HFFc6 (cell line): ENCODE results near the gene PPIC. TPM values are rescaled to one million over a fixed set of nuclear protein-coding genes. Genes with fewer than 3 reads are reported as not detected.
A peak's percentile ranks its signal among the peaks of the same experiment; 100 is the strongest.

Source experiments
- DNase-seq: peaks from one replicate; pipeline ENCODE4 v3.0.0-alpha.2; 2018
- H3K27ac Mint-ChIP-seq: 2 replicates; pipeline ENCODE4 v1.8.0; 2020; ENCODE audit warnings: mild to moderate bottlenecking, mixed read lengths
- H3K27me3 Mint-ChIP-seq: 2 replicates; pipeline ENCODE4 v1.8.0; 2021; ENCODE audit warnings: mild to moderate bottlenecking, moderate library complexity, mixed read lengths; ENCODE audit not compliant: insufficient read depth
- H3K36me3 Mint-ChIP-seq: 2 replicates; pipeline ENCODE4 v1.8.0; 2021; ENCODE audit warnings: low read depth, mixed read lengths
- H3K4me1 Mint-ChIP-seq: 2 replicates; pipeline ENCODE4 v1.8.0; 2020; ENCODE audit warnings: low read depth, mixed read lengths
- H3K4me3 Mint-ChIP-seq: 2 replicates; pipeline ENCODE4 v1.8.0; 2020; ENCODE audit warnings: mild to moderate bottlenecking, moderate library complexity, mixed read lengths
- H3K9me3 Mint-ChIP-seq: 2 replicates; pipeline ENCODE4 v1.8.0; 2020; ENCODE audit warnings: mild to moderate bottlenecking, mixed read lengths
- CTCF ChIP-seq: fragments of 200-600 bp; sonication (generic); IDR thresholded peaks from 2 replicates; pipeline ENCODE4 v1.5.0; 2021; ENCODE audit warnings: antibody characterized with exemption, mild to moderate bottlenecking
- long read RNA-seq: library from polyadenylated mRNA; unstranded; transcript quantifications from one replicate; pipeline ENCODE4 v2.0.0, GENCODE V29; 2019
- total RNA-seq, 6 experiments: library from RNA; stranded (reverse); fragmentation: NEBNext Ultra II Directional; extraction: Animal tissue kit (Norgen Biotek cat#: 25700); gene quantifications; 2 replicates in 1 of 6; 3 replicates in 5 of 6; pipeline ENCODE4 v1.2.3, GENCODE V29; 2021

PPIC gene
- total RNA-seq = 10 to 100 TPM; 44.0 to 70.2 (median 49.7) TPM
- long read RNA-seq, transcript PPIC-201 (5 exons, 1,380 nt) = major isoform, 180 of 192 reads
- long read RNA-seq, partial matches to known transcripts = 8 of 192 reads
- long read RNA-seq, other reads (novel, unspliced or antisense) = 1 of 192 reads

GRCh38 chr5:123036391-123037103, at the start of gene PPIC:
Gene PPIC (minus strand): TSS chr5:123036725. CDS start chr5:123036625, 100 bp downstream.
- no peaks in the 10 kb centered on the region for H3K36me3 Mint-ChIP-seq
- peak within 1 kb of the TSS; percentile 81 for H3K27ac Mint-ChIP-seq
- no peaks in the 10 kb centered on the region for H3K9me3 Mint-ChIP-seq
- TF ChIP-seq CTCF = no peak
- H3K27me3 Mint-ChIP-seq = no peaks in the 10 kb centered on the region
- DNase-seq = peak; percentile 70
- peaks cover 30% of the 10 kb centered on the region for H3K4me1 Mint-ChIP-seq
- peak within 1 kb of the TSS; percentile 88 for H3K4me3 Mint-ChIP-seq

GRCh38 chr5:123085638-123086286, 49.2 kb upstream of the PPIC start:
- no peak for TF ChIP-seq CTCF
- Mint-ChIP-seq H3K27ac (no peak overlapping the region), H3K4me1 (peaks cover 16% of the 10 kb centered on the region)

GRCh38 chr5:123084730-123085605, 48.4 kb upstream of the PPIC start:
- no peaks in the 10 kb centered on the region for H3K36me3 Mint-ChIP-seq
- TF ChIP-seq CTCF = no peak
- no peak overlapping the region for H3K27ac Mint-ChIP-seq
- no peaks in the 10 kb centered on the region for H3K9me3 Mint-ChIP-seq
- peaks cover 16% of the 10 kb centered on the region for H3K4me1 Mint-ChIP-seq
- DNase-seq = no peak
- H3K4me3 Mint-ChIP-seq = no peak overlapping the region
- peaks cover 59% of the 10 kb centered on the region for H3K27me3 Mint-ChIP-seq

More at GRCh38 chr5:123085638-123086286, 49.2 kb upstream of the PPIC start:
- Mint-ChIP-seq H3K36me3 (no peaks in the 10 kb centered on the region), H3K27me3 (peaks cover 55% of the 10 kb centered on the region), H3K4me3 (no peak overlapping the region), H3K9me3 (no peaks in the 10 kb centered on the region)
- DNase-seq = no peak

- DNase-seq = no peak
- Mint-ChIP-seq H3K4me3 (no peak overlapping the region), H3K4me1 (peaks cover 9% of the 10 kb centered on the region), H3K36me3 (no peaks in the 10 kb centered on the region), H3K27ac (no peak overlapping the region), H3K27me3 (peaks cover 53% of the 10 kb centered on the region), H3K9me3 (no peaks in the 10 kb centered on the region)
- TF ChIP-seq CTCF = no peak
Observed at GRCh38 chr5:123083298-123083697, 46.8 kb upstream of the PPIC start.

- no peak overlapping the region for H3K27ac Mint-ChIP-seq
Observed at GRCh38 chr5:123080215-123080614, 43.7 kb upstream of the PPIC start.

More at GRCh38 chr5:123080215-123080614, 43.7 kb upstream of the PPIC start:
- no peak overlapping the region for H3K4me3 Mint-ChIP-seq
- peaks cover 30% of the 10 kb centered on the region for H3K27me3 Mint-ChIP-seq
- no peak for DNase-seq
- H3K9me3 Mint-ChIP-seq = no peaks in the 10 kb centered on the region
- no peak for TF ChIP-seq CTCF
- no peaks in the 10 kb centered on the region for H3K4me1 Mint-ChIP-seq
- H3K36me3 Mint-ChIP-seq = no peaks in the 10 kb centered on the region
